Measurements from ENCODE around the gene RHOA. TPM values are rescaled to one million over a fixed set of nuclear protein-coding genes. Genes with fewer than 3 reads are reported as not detected.
"Not testable (repeated sequence)": the region's sequence is repeated elsewhere in the genome, so short reads cannot be mapped to it uniquely, and the experiment has no call there.

RHOA gene
- total RNA-seq, 3 donors from 2014 or later, result 390 to 408 (median 408) TPM

DNA sequence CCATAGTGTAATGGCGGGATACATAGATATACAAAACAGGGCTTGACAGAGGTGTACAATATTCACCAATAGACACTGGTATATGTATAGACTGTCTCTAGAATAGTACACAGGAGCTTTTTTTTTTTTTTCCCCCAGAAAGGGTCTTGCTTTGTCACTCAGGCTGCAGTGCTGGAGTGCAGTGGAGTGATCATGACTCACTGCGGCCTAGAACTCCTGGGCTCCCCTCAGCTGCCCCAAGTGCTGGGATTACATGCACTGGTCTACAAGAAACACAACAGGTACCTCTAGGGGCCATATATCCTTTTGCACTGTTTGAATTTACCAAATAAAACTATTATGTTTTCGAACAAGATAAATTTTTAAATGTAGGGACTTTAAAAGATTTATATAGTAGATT is 12.3 kb downstream of the RHOA start:
- DNase-seq, result no peak
- Mint-ChIP-seq H3K9me3 (no peaks in the 10 kb centered on the region), H3K36me3 (ENCODE audit: insufficient read depth) (peaks cover 33% of the 10 kb centered on the region), H3K4me3 (no peak overlapping the region), H3K4me1 (ENCODE audit: low read depth) (peaks cover 60% of the 10 kb centered on the region), H3K27me3 (ENCODE audit: low read depth) (no peaks in the 10 kb centered on the region)
- ATAC-seq, result peak; percentile 48 to 49

DNA sequence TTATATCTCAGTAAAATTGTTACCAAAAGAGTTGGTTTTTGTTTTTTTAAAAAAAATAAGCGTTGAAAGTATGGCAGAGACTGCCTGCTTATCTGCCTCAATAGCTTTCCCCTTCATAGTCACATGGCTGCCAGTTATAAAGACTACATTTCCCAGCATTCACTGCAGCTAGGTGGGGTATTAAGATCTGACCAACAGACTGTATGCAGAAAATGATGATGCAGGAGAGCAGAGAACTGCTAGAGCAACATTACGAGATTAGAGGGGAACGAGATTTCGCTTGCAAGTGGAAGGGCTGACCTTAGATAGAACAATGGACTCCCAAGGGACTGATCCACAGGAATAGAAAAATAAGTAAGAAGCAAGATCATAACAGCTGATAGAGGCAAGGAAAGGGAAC is 14.3 kb downstream of the RHOA start:
- ATAC-seq (peak in 1 of 2 donors; percentile 51), DNase-seq (no peak)
- H3K27me3 Mint-ChIP-seq (ENCODE audit: low read depth), result no peaks in the 10 kb centered on the region
- peak overlapping the region; percentile 4 for H3K4me3 Mint-ChIP-seq
- no peaks in the 10 kb centered on the region for H3K9me3 Mint-ChIP-seq
- H3K4me1 Mint-ChIP-seq (ENCODE audit: low read depth), result peaks cover 68% of the 10 kb centered on the region
- peaks cover 31% of the 10 kb centered on the region for H3K36me3 Mint-ChIP-seq (ENCODE audit: insufficient read depth)

DNA sequence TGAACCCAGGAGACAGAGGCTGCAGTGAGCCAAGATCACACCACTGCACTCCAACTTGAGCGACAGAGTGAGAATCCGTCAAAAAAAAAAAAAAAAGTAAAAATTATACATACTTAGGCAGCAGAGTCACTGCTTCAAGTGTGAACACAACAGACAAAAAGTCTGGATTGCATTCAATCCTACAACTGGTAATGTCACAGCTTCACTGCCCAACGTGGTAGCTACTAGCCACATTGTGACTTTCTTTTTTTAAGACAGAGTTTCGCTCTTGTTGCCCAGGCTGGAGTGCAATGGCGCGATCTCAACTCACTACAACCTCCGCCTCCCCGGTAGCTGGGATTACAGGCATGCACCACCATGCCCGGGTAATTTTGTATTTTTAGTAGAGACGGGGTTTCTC is 20.5 kb downstream of the RHOA start:
- ATAC-seq, result not testable (repeated sequence)

DNA sequence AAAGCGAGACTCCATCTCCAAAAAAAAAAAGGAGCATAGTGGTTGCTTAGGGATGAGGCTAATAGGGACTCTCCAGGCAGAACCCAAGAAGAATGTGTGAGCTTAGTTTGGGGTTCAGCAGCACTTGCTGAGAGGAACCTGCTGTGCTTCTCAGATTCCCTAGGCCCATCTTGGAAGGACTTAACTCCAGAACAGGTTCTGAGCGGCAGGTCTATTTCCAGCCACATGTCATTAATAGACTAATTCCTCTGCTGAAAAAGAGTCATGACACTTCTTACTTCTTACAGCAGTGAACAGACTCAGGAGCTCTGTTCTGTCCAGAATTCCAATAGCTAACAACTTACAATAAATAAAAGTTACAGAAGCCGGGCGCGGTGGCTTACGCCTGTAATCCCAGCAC is 22.5 kb downstream of the RHOA start:
- H3K27me3 Mint-ChIP-seq (ENCODE audit: low read depth), result no peaks in the 10 kb centered on the region
- H3K4me1 Mint-ChIP-seq (ENCODE audit: low read depth), result peaks cover 50% of the 10 kb centered on the region
- H3K9me3 Mint-ChIP-seq, result no peaks in the 10 kb centered on the region
- H3K36me3 Mint-ChIP-seq (ENCODE audit: insufficient read depth), result peaks cover 12% of the 10 kb centered on the region
- no peak for ATAC-seq
- no peak for DNase-seq
- H3K4me3 Mint-ChIP-seq, result no peak overlapping the region

More for the DNA sequence above, 20.5 kb downstream of the RHOA start:
- DNase-seq; H3K9me3 Mint-ChIP-seq; H3K27me3 Mint-ChIP-seq (ENCODE audit: low read depth); H3K4me3 Mint-ChIP-seq: not testable (repeated sequence)
- H3K36me3 Mint-ChIP-seq (ENCODE audit: insufficient read depth), result peaks cover 19% of the 10 kb centered on the region
- peaks cover 52% of the 10 kb centered on the region for H3K4me1 Mint-ChIP-seq (ENCODE audit: low read depth)

DNA sequence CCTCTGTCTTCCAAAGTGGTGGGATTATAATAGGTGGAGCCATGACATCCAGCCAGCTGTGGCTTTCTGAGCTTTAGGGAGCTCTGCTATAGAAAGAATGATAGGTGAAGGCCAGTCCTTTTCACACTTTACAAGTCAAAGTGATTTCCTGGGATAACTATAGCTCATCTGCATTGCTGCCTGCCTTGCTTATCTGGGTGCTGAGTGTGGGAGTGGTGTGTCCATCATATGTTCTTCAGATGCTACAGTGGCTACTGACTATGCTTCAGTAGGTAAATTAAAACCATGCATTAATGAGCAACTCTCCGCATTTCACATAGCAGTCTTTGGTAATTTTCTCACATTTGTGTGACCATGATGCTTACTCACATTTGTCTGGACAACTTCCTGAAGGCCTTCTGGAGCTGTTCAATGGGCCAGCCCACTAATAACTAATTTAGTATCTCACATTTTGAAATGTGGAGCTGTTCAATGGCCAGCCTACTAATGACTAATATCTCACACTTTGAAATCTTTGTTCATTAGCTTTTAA is 23.4 kb downstream of the RHOA start:
- Mint-ChIP-seq H3K36me3 (ENCODE audit: insufficient read depth) (peaks cover 14% of the 10 kb centered on the region), H3K4me3 (no peak overlapping the region), H3K4me1 (ENCODE audit: low read depth) (peaks cover 55% of the 10 kb centered on the region), H3K27me3 (ENCODE audit: low read depth) (no peaks in the 10 kb centered on the region), H3K9me3 (no peaks in the 10 kb centered on the region)
- no peak for DNase-seq
- ATAC-seq, result no peak

DNA sequence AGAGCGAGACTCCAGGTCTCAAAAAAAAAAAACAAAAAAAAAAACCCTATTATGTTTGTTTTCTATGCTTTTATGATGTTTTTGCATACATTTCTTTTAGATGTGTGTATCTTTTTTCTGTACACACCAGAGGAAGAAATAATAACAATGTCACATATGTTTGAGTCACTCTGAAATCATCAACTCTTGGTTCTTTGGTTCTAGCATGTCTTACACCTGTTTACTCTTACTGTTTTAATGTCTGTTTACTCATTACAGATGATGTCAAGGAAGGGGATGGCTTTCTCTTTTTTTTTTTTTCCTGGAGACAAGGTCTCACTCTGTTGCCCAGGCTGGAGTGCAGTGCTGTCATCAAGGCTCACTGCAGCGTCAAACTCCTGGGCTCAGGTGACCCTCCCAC is 24.1 kb downstream of the RHOA start:
- Mint-ChIP-seq H3K4me3 (no peak overlapping the region), H3K27me3 (ENCODE audit: low read depth) (no peaks in the 10 kb centered on the region), H3K9me3 (no peaks in the 10 kb centered on the region), H3K36me3 (ENCODE audit: insufficient read depth) (peaks cover 12% of the 10 kb centered on the region), H3K4me1 (ENCODE audit: low read depth) (peaks cover 55% of the 10 kb centered on the region)
- DNase-seq, result no peak
- peak; percentile 40 to 70 for ATAC-seq

DNA sequence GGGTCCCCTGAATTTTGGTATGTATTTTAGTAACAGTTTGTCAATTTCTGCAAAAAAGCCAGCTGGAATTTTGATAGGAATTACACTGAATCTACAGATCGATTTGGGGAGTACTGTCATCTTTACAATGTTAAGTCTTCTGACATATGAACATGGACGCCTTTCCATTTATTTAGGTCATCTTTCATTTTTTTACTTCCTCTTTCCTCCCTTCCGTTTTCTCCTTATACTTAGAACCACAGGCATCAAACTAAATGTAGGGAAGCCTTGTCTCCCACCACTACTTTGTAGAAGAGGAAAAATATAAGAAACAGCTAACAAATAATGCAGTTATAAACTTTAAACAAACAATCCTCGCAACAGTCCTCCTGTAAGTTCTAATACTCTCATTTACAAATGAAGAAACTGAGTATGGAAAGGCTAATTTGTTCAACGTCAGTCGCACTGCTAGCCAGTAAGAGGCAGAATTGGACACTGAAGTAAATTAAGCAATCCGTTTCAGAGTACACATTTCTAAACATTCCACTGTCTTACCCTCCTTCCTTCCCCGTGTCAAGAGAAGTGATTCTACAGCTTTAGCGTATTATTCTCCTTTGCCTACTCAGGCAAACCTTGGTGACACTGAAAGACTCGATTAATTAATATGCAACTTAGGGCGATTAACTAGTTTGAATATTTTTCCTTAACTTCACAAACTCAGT is 25.6 kb downstream of the RHOA start:
- no peaks in the 10 kb centered on the region for H3K27me3 Mint-ChIP-seq (ENCODE audit: low read depth)
- DNase-seq, result no peak
- H3K4me3 Mint-ChIP-seq, result no peak overlapping the region
- H3K9me3 Mint-ChIP-seq, result no peaks in the 10 kb centered on the region
- no peak for ATAC-seq
- H3K4me1 Mint-ChIP-seq (ENCODE audit: low read depth), result peaks cover 57% of the 10 kb centered on the region
- H3K36me3 Mint-ChIP-seq (ENCODE audit: insufficient read depth), result peaks cover 12% of the 10 kb centered on the region

DNA sequence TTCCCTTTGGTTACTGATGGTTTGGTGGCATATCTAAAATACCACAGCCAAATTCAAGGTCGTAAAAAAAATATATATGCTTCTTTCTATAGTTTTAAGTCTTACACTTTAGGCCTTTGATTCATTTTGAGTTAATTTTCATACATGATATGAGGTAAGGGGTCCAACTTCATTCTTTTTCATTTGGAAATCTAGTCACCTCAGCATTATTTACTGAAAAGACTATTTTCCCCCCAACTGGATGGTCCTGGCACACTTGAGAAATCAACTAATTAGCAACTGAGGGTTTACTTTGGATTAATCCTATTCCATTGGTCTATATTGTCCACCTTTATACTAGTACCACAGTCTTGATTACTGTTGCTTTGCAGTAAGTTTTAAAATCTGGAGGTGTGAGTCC is 26.2 kb downstream of the RHOA start:
- Mint-ChIP-seq H3K27me3 (ENCODE audit: low read depth) (no peaks in the 10 kb centered on the region), H3K36me3 (ENCODE audit: insufficient read depth) (peaks cover 12% of the 10 kb centered on the region), H3K4me3 (no peak overlapping the region), H3K9me3 (no peaks in the 10 kb centered on the region), H3K4me1 (ENCODE audit: low read depth) (peaks cover 57% of the 10 kb centered on the region)
- ATAC-seq (no peak), DNase-seq (no peak)

DNA sequence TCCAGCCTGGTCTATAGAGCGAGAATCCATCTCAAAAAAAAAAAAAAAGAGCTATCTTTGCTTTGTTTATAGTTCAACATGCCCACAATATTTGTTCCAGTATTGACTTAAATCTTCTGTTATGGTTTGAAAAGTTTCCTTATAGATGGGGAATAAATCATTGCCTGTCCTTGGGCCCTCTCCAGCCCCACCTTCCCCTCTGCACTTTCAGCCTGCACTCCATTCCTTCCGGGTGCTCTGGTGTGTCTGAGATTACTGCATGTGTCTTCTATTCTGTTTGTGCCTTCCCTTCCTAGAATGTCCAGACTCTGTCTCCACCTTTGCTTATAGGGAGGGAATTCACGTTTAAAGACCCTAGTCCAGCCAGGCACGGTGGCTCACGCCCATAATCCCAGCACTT is 28.4 kb downstream of the RHOA start:
- no peak for ATAC-seq
- H3K36me3 Mint-ChIP-seq (ENCODE audit: insufficient read depth), result peaks cover 10% of the 10 kb centered on the region
- no peak overlapping the region for H3K4me3 Mint-ChIP-seq
- H3K9me3 Mint-ChIP-seq, result no peaks in the 10 kb centered on the region
- H3K4me1 Mint-ChIP-seq (ENCODE audit: low read depth), result peaks cover 60% of the 10 kb centered on the region
- no peak for DNase-seq
- no peaks in the 10 kb centered on the region for H3K27me3 Mint-ChIP-seq (ENCODE audit: low read depth)

DNA sequence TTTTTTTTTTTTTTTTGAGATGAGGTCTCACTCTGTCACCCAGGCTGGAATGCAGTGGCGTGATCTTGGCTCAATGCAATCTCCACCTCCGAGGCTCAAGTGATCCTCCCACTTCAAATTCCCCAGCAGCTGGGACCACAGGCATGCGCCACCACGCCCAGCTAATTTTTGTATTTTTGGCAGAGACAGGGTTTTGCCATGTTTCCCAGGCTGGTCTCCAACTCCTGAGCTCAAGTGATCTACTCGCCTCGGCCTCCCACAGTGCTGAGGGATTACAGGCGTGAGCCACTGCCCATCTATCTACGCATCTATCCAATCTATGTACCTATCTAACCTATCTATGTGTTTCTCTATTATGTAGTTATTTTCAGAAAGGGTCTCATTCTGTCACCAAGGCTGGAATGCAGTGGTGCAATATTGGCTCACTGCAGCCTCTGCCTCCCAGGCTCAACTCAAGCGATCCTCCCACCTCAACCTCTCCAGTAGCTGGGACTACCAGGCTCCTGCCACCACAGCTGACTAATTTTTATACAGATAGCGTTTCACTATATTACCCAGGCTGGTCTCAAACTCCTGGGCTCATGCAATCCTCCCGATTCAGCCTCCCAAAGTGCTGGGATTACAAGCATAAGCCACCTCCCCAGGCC is 33.4 kb downstream of the RHOA start:
- ATAC-seq, result no peak
- Mint-ChIP-seq H3K4me3 (no peak overlapping the region), H3K36me3 (ENCODE audit: insufficient read depth) (peaks cover 12% of the 10 kb centered on the region), H3K4me1 (ENCODE audit: low read depth) (peaks cover 42% of the 10 kb centered on the region), H3K9me3 (no peaks in the 10 kb centered on the region), H3K27me3 (ENCODE audit: low read depth) (no peaks in the 10 kb centered on the region)
- no peak for DNase-seq

DNA sequence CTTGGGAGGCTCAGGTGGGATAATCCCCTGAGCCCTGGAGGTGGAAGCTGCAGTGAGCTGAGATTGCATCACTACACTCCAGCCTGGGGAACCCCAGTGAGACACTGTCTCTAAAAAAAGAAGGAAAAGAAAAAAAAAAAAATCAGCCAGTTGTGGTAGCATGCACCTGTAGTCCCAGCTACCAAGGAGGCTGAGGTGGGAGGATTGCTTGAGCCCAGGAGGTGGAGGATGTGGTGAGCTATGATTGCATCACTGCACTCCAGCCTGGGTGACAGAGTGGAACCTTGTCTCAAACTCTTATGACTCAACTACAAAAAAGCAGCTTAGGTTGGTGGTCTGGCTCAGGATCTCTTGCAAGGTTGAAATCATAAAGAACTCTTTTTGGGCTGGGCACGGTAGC is 34.3 kb downstream of the RHOA start:
- Mint-ChIP-seq H3K4me3 (no peak overlapping the region), H3K4me1 (ENCODE audit: low read depth) (peaks cover 41% of the 10 kb centered on the region), H3K27me3 (ENCODE audit: low read depth) (no peaks in the 10 kb centered on the region), H3K9me3 (no peaks in the 10 kb centered on the region), H3K36me3 (ENCODE audit: insufficient read depth) (peaks cover 18% of the 10 kb centered on the region)
- peak; percentile 90 to 93 for ATAC-seq
- DNase-seq, result peak; percentile 56

DNA sequence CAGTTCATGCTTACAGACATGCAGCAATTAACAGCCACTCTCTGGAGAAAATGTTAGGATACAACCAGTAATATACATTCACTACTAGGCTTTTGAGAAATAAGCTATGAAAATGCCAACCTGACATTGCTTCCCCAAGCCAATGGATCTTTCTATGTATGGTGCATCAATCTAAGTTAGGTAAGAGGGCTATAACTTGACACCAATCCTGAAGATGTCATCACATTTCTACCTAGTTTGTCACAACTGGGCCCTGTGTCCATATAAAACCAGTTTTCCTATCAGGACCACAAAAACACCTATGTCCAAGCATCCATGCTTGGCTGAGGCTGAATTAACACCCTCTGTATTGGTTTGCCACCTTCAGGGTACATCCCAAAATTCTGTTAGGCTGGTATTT is 39.8 kb downstream of the RHOA start:
- DNase-seq (no peak), ATAC-seq (no peak)
- Mint-ChIP-seq H3K36me3 (ENCODE audit: insufficient read depth) (peaks cover 33% of the 10 kb centered on the region), H3K9me3 (no peaks in the 10 kb centered on the region), H3K4me3 (no peak overlapping the region), H3K27me3 (ENCODE audit: low read depth) (no peaks in the 10 kb centered on the region), H3K4me1 (ENCODE audit: low read depth) (peaks cover 20% of the 10 kb centered on the region)

DNA sequence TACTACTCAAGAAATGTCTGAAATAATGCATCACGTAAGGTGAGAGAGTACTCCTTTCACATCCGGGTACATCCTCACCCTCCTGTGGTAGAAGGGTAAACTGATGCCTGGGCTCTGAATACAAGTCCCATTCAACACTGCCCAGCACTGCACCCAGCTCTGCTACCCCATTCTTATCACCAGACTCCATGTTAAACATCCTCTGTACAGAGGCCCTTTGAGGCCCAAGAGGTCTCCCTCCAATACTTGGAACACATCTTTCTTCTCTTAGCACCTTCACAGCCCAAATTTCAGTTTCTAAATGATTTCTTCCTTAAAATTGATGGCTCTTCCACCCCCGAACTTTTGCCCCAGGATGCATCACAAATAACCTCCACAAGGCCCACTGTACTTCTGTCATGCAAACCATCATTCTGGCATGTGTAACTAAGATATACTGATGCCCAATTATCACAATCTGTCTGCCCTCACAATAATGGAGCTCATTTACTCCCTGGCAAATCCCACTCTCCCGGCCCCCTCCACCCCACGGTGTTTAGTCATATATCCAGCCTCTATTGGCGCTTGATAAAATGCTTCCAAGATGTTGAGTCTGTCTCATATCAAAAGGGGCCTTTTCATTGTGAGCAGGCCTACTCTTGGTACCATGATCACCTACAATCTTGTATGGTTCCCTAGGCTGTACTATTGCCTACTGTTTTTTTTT is 41.0 kb downstream of the RHOA start:
- H3K4me3 Mint-ChIP-seq, result no peak overlapping the region
- no peaks in the 10 kb centered on the region for H3K27me3 Mint-ChIP-seq (ENCODE audit: low read depth)
- no peaks in the 10 kb centered on the region for H3K9me3 Mint-ChIP-seq
- peaks cover 19% of the 10 kb centered on the region for H3K4me1 Mint-ChIP-seq (ENCODE audit: low read depth)
- DNase-seq (no peak), ATAC-seq (no peak)
- peaks cover 40% of the 10 kb centered on the region for H3K36me3 Mint-ChIP-seq (ENCODE audit: insufficient read depth)

DNA sequence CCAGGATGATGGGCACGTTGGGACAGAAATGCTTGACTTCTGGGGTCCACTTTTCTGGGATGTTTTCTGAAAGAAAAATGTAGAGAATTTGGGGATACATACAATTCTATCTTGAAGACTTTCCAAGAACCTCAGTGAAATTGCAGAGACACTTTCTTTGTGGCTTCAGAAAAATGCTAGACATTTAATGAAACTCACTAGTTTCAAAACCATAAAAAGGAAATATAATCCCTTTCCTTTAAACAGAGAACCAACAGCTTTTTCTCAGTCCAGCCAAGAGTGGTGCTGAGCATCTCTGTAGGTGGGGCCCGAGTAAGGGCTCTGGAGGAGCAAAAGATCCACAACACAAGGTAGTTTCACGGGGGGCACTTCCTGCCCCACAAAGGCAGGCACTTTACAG is 49.2 kb downstream of the RHOA start:
- no peak for ATAC-seq
- H3K27me3 Mint-ChIP-seq (ENCODE audit: low read depth), result no peaks in the 10 kb centered on the region
- H3K36me3 Mint-ChIP-seq (ENCODE audit: insufficient read depth), result peaks cover 26% of the 10 kb centered on the region
- H3K4me1 Mint-ChIP-seq (ENCODE audit: low read depth), result peaks cover 10% of the 10 kb centered on the region
- H3K4me3 Mint-ChIP-seq, result no peak overlapping the region
- no peaks in the 10 kb centered on the region for H3K9me3 Mint-ChIP-seq
- no peak for DNase-seq
